ENCODE results near the gene AK3. TPM values are rescaled to one million over a fixed set of nuclear protein-coding genes. Genes with fewer than 3 reads are reported as not detected.

The AK3 gene
- total RNA-seq, 1 donor from 2014 or later, result 59.0 TPM

DNA sequence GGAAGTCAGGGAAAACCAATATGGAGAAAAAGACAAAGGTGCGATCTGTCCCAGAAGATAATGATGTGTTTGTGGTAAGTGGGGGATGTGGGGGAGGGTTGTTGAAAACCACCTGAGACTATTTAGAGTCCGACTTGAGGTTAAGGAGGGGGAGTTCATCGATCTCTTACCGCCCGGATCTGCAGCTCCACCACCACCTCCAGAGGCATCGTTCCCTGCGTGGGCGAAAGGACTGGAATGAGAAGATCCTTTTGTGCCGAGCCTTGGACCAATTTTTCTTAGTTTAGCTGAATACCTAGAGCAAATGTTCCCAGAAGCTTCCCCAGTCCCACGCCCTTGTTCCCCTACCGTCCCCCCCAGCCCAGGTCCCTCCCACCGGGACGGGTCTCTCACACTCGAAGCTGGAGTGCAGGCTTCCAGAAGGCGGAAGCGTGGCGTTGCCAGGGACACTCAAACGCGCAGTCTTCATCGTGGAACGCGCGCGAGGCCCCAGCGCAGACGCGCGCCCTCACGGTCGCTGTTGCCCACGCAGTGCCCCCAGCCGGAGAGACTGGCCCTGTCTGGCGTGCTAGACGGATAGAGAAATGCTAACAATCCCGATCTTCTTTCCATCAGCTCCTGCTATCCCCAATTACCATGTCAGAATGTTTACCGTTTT, 74.8 kb downstream of the AK3 start, which contains the start of gene SPATA6L:
Gene SPATA6L (minus strand): TSS at position 439 of the 658 bp plus-strand sequence. CDS start 230 bp downstream, at position 209.
- Mint-ChIP-seq H3K36me3 (ENCODE audit: low read depth) (no peaks in the 10 kb centered on the region), H3K9me3 (no peaks in the 10 kb centered on the region), H3K4me3 (peak within 1 kb of the TSS; percentile 73), H3K27ac (ENCODE audit: unreplicated experiment) (peak within 1 kb of the TSS; percentile 11), H3K4me1 (peaks cover 51% of the 10 kb centered on the region), H3K27me3 (ENCODE audit: low read depth) (peaks cover 36% of the 10 kb centered on the region)
- peak; percentile 31 for DNase-seq (ENCODE audit: low read depth, low spot score)
- TF ChIP-seq CTCF (conservative IDR thresholded peaks at IDR 0.05), result no peak

DNA sequence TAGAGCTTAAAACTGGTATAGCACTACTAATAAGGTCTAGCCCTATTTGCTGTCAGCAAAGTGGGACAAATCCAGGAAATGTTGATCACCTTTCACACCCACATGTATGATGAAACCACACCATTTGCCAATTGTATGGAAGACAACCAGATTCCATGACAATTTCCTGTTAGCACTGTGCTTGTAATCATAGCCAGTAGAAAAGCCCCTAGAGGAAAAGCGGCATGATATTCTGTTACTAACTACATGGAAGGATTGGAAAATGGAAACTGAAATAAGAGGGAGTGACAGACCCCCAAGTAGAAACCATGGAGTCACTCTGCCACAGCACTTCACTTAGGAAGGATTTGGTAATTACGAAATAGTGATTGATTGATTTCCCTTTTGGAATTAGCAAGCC, 75.6 kb downstream of the AK3 start:
- no peak for DNase-seq (ENCODE audit: low read depth, low spot score)
- peak overlapping the region; percentile 5 for H3K4me3 Mint-ChIP-seq
- H3K4me1 Mint-ChIP-seq, result peaks cover 45% of the 10 kb centered on the region
- no peaks in the 10 kb centered on the region for H3K9me3 Mint-ChIP-seq
- TF ChIP-seq CTCF (conservative IDR thresholded peaks at IDR 0.05), result no peak
- H3K27me3 Mint-ChIP-seq (ENCODE audit: low read depth), result peaks cover 36% of the 10 kb centered on the region
- H3K36me3 Mint-ChIP-seq (ENCODE audit: low read depth), result no peaks in the 10 kb centered on the region
- H3K27ac Mint-ChIP-seq (ENCODE audit: unreplicated experiment), result no peak overlapping the region

GRCh38 chr9:4663956-4664355, 77.0 kb downstream of the AK3 start:
- peaks cover 41% of the 10 kb centered on the region for H3K27me3 Mint-ChIP-seq (ENCODE audit: low read depth)
- H3K4me1 Mint-ChIP-seq, result peaks cover 45% of the 10 kb centered on the region
- peak overlapping the region; percentile 59 for H3K4me3 Mint-ChIP-seq
- H3K27ac Mint-ChIP-seq (ENCODE audit: unreplicated experiment), result no peak overlapping the region
- no peak for DNase-seq (ENCODE audit: low read depth, low spot score)
- no peaks in the 10 kb centered on the region for H3K9me3 Mint-ChIP-seq
- H3K36me3 Mint-ChIP-seq (ENCODE audit: low read depth), result no peaks in the 10 kb centered on the region
- no peak for TF ChIP-seq CTCF (conservative IDR thresholded peaks at IDR 0.05)

GRCh38 chr9:4662989-4663792, 77.8 kb downstream of the AK3 start:
- Mint-ChIP-seq H3K27me3 (ENCODE audit: low read depth) (peaks cover 35% of the 10 kb centered on the region), H3K4me1 (peaks cover 45% of the 10 kb centered on the region), H3K27ac (ENCODE audit: unreplicated experiment) (no peak overlapping the region), H3K36me3 (ENCODE audit: low read depth) (no peaks in the 10 kb centered on the region), H3K4me3 (peak overlapping the region; percentile 89), H3K9me3 (no peaks in the 10 kb centered on the region)
- no peak for TF ChIP-seq CTCF (conservative IDR thresholded peaks at IDR 0.05)
- no peak for DNase-seq (ENCODE audit: low read depth, low spot score)

- H3K9me3 Mint-ChIP-seq, result no peaks in the 10 kb centered on the region
- H3K4me3 Mint-ChIP-seq, result peak within 1 kb of the TSS; percentile 91
- peaks cover 45% of the 10 kb centered on the region for H3K4me1 Mint-ChIP-seq
- H3K36me3 Mint-ChIP-seq (ENCODE audit: low read depth), result no peaks in the 10 kb centered on the region
- TF ChIP-seq CTCF (conservative IDR thresholded peaks at IDR 0.05), result peak; percentile 62
- DNase-seq (ENCODE audit: low read depth, low spot score), result peak; percentile 70
- no peak within 1 kb of the TSS for H3K27ac Mint-ChIP-seq (ENCODE audit: unreplicated experiment)
- H3K27me3 Mint-ChIP-seq (ENCODE audit: low read depth), result peaks cover 33% of the 10 kb centered on the region
These were observed 78.7 kb downstream of the AK3 start, which contains the start of gene PLPP6 for GRCh38 chr9:4662108-4662988. TSS of gene PLPP6 (plus strand) at chr9:4662294. CDS start at chr9:4662376, 82 bp downstream.

All from neural crest cell (in vitro differentiated cells).